PC-9 (cell line): ENCODE results near the gene TBCB. TPM values are rescaled to one million over a fixed set of nuclear protein-coding genes. Genes with fewer than 3 reads are reported as not detected.
"Not testable (repeated sequence)": the region's sequence is repeated elsewhere in the genome, so short reads cannot be mapped to it uniquely, and the experiment has no call there.

Source experiments
- Bru-seq: library from RNA; stranded (reverse); fragments of 400-500 nt; gene quantifications from one replicate; lab custom pipeline; 2021; lab: Mats Ljungman, UMichigan
- BruChase-seq, 2 experiments: library from RNA; stranded (reverse); fragments of 400-500 nt; gene quantifications; one replicate each; lab custom pipeline; 2021; lab: Mats Ljungman, UMichigan
- BruUV-seq: library from RNA; stranded (reverse); fragments of 400-500 nt; replicated peaks from 2 replicates; lab custom pipeline; 2021; lab: Mats Ljungman, UMichigan
- CTCF ChIA-PET: fragments of 300-600 bp; sonication (Branson Sonifier 250); formaldehyde crosslinking; loops from one replicate; lab custom pipeline; 2022; ENCODE audit warnings: antibody characterized with exemption; lab: Charles Lee
- POLR2A ChIA-PET: fragments of 300-600 bp; sonication (Branson Sonifier 250); formaldehyde crosslinking; loops from one replicate; lab custom pipeline; 2022; ENCODE audit warnings: antibody characterized with exemption; ENCODE audit not compliant: unreplicated experiment; lab: Charles Lee
- DNase-seq, 2 experiments: peaks; one replicate each; pipeline versions ENCODE4 v3.0.0 to v3.0.0-alpha.2; 2015 to 2022; ENCODE audit warnings: mixed read lengths in 1 of 2
- H2AFZ ChIP-seq: fragments of 200-600 bp; sonication (generic); 2 replicates; pipeline ENCODE4 v1.8.1; 2017; ENCODE audit warnings: antibody characterized with exemption
- H3F3A ChIP-seq: fragments of 200-600 bp; sonication (generic); 2 replicates; pipeline ENCODE4 v1.8.1; 2017; ENCODE audit warnings: antibody characterized with exemption, mild to moderate bottlenecking, low read depth; ENCODE audit not compliant: insufficient read depth
- H3K27ac ChIP-seq: fragments of 200-600 bp; sonication (generic); 2 replicates; pipeline ENCODE4 v1.6.1; 2016; ENCODE audit warnings: mixed run types
- H3K27me3 ChIP-seq: fragments of 200-600 bp; sonication (generic); 2 replicates; pipeline ENCODE4 v1.6.1; 2016; ENCODE audit warnings: low read depth, mixed run types; ENCODE audit not compliant: insufficient read depth
- H3K36me3 ChIP-seq: fragments of 200-600 bp; sonication (generic); 2 replicates; pipeline ENCODE4 v1.6.1; 2016; ENCODE audit warnings: low read depth, mixed run types
- H3K4me1 ChIP-seq: fragments of 200-600 bp; sonication (generic); replicated peaks from 2 replicates; pipeline ENCODE4 v1.6.1; 2016; ENCODE audit warnings: mixed run types; ENCODE audit not compliant: insufficient read depth
- H3K4me2 ChIP-seq: fragments of 200-600 bp; sonication (generic); 2 replicates; pipeline ENCODE4 v1.6.1; 2017; ENCODE audit warnings: mixed run types
- H3K4me3 ChIP-seq: fragments of 200-600 bp; sonication (generic); 2 replicates; pipeline ENCODE4 v1.6.1; 2016; ENCODE audit warnings: mixed run types
- H3K79me2 ChIP-seq: fragments of 200-600 bp; sonication (generic); 2 replicates; pipeline ENCODE4 v1.6.1; 2017; ENCODE audit warnings: low read depth, mixed run types
- H3K9me2 ChIP-seq: fragments of 200-600 bp; sonication (generic); 2 replicates; pipeline ENCODE4 v1.8.1; 2017; ENCODE audit warnings: mild to moderate bottlenecking; ENCODE audit not compliant: insufficient read depth
- H3K9me3 ChIP-seq: fragments of 200-600 bp; sonication (generic); 2 replicates; pipeline ENCODE4 v1.8.1; 2016; ENCODE audit warnings: low read depth; ENCODE audit not compliant: insufficient read depth
- H4K20me1 ChIP-seq: fragments of 200-600 bp; sonication (generic); 2 replicates; pipeline ENCODE4 v1.8.1; 2017; ENCODE audit not compliant: insufficient read depth
- EZH2 ChIP-seq: fragments of 200-600 bp; sonication (generic); IDR thresholded peaks from 2 replicates; pipeline ENCODE4 v1.8.0; 2017; ENCODE audit warnings: antibody characterized with exemption, low read depth
- intact Hi-C: fragments of 100-400 bp; cut with micrococcal nuclease; formaldehyde crosslinking; loops from one replicate; pipeline ENCODE4 v1.10.0; 2022; ENCODE audit not compliant: unreplicated experiment
- long read RNA-seq: library from polyadenylated mRNA; stranded (forward); transcript quantifications from one replicate; pipeline ENCODE4 v2.0.0, GENCODE V29; 2022
- total RNA-seq: library from RNA; stranded (reverse); gene quantifications from 2 replicates; pipeline ENCODE4 v1.2.3, GENCODE V29; 2021
- TF ChIP-seq, protein P1 (sequence below): fragments of 200-600 bp; sonication (generic); conservative IDR thresholded peaks from 2 replicates; pipeline ENCODE4 v1.6.1; 2017; ENCODE audit warnings: mixed run types, antibody characterized with exemption, mild to moderate bottlenecking, moderate library complexity

TBCB gene
- total RNA-seq (126 and 150 TPM in 2 replicates), Bru-seq, nascent RNA (percentile 58 among the genes with signal in this experiment), BruChase-seq, experiment 1, labeled RNA remaining after a 2-hour chase (percentile 66 among the genes with signal in this experiment), BruChase-seq, experiment 2, labeled RNA remaining after a 6-hour chase (percentile 76 among the genes with signal in this experiment)
- long read RNA-seq, transcript TBCB-208 (5 exons, 776 nt), result minor isoform, 9 of 222 reads
- long read RNA-seq, transcript TBCB-201 (6 exons, 1,473 nt), result major isoform, 192 of 222 reads
- long read RNA-seq, partial matches to known transcripts, result 12 of 222 reads
- long read RNA-seq, other reads (novel, unspliced or antisense), result 8 of 222 reads

GRCh38 chr19:36115453-36116343, at the start of gene TBCB:
TBCB (plus strand) TSS chr19:36115468; CDS start chr19:36115561, 93 bp downstream.
- DNase-seq, result peak in 1 of 2 experiments; percentile 79
- intact Hi-C loops, result loop anchor here (1.0 to 10.0 kb wide), 3 partner anchors 24 to 61 kb away; partner anchors contain the start of genes THAP8 and WDR62

DNA sequence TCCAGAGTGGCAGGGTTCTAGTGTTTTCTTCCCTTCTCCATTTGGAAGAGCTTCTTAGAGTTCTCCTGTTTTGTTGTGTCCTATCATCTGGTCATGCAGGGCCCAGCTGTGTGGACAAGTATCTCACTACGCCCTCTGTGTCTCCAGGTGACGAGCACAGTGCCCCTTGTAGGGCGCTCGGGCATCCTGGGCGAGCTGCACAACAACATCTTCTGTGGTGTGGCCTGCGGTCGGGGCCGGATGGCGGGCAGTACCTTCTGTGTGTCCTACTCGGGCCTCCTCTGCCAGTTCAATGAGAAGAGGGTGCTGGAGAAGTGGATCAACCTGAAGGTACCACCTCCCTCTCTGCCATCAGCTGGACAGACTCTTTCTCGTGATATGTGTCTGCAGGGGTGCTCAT, 47.6 kb upstream of the TBCB start:
- ChIA-PET CTCF (no interaction called here), POLR2A (interaction anchor here (0.7 kb wide), 1 partner anchor 61 kb away, joined by 4 read pairs; no protein-coding TSS in a partner anchor)
- no peaks in the 10 kb centered on the region for H3K79me2 ChIP-seq
- H2AFZ ChIP-seq, result no peak overlapping the region
- no TSS peak for BruUV-seq
- peaks cover 14% of the 10 kb centered on the region for H3K4me1 ChIP-seq
- no peaks in the 10 kb centered on the region for H3K9me3 ChIP-seq
- intact Hi-C loops, result no loop called here
- TF ChIP-seq, protein P1, sequence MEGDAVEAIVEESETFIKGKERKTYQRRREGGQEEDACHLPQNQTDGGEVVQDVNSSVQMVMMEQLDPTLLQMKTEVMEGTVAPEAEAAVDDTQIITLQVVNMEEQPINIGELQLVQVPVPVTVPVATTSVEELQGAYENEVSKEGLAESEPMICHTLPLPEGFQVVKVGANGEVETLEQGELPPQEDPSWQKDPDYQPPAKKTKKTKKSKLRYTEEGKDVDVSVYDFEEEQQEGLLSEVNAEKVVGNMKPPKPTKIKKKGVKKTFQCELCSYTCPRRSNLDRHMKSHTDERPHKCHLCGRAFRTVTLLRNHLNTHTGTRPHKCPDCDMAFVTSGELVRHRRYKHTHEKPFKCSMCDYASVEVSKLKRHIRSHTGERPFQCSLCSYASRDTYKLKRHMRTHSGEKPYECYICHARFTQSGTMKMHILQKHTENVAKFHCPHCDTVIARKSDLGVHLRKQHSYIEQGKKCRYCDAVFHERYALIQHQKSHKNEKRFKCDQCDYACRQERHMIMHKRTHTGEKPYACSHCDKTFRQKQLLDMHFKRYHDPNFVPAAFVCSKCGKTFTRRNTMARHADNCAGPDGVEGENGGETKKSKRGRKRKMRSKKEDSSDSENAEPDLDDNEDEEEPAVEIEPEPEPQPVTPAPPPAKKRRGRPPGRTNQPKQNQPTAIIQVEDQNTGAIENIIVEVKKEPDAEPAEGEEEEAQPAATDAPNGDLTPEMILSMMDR, result no peak
- no peak for TF ChIP-seq EZH2
- H3K27me3 ChIP-seq, result no peaks in the 10 kb centered on the region
- H3K27ac ChIP-seq, result no peak overlapping the region
- DNase-seq, result no peak
- no peaks in the 10 kb centered on the region for H3K9me2 ChIP-seq
- no peak overlapping the region for H3K4me3 ChIP-seq
- no peak overlapping the region for H3K4me2 ChIP-seq
- H3F3A ChIP-seq, result peaks cover 21% of the 10 kb centered on the region
- no peaks in the 10 kb centered on the region for H3K36me3 ChIP-seq
- peaks cover 4% of the 10 kb centered on the region for H4K20me1 ChIP-seq

More at GRCh38 chr19:36115453-36116343, at the start of gene TBCB:
- Histone ChIP-seq H3K4me2 (peak within 1 kb of the TSS; percentile 88), H3F3A (peaks cover 18% of the 10 kb centered on the region; the same call in 1 of the 2 replicates), H3K4me3 (peak within 1 kb of the TSS; percentile 100), H3K9me2 (no peaks in the 10 kb centered on the region), H3K36me3 (no peaks in the 10 kb centered on the region), H3K4me1 (peaks cover 12% of the 10 kb centered on the region), H3K27me3 (no peaks in the 10 kb centered on the region), H3K9me3 (no peaks in the 10 kb centered on the region), H3K79me2 (peaks cover 24% of the 10 kb centered on the region), H2AFZ (peak within 1 kb of the TSS; percentile 97), H4K20me1 (no peaks in the 10 kb centered on the region; the same call in 1 of the 2 replicates), H3K27ac (peak within 1 kb of the TSS; percentile 67)
- POLR2A ChIA-PET, result interaction anchor here (0.6 to 0.9 kb wide), 3 partner anchors 11 to 1604 kb away, joined by 3 to 9 read pairs (median 3); no protein-coding TSS in a partner anchor
- CTCF ChIA-PET, result interaction anchor here (0.5 kb wide), 1 partner anchor 72 kb away, joined by 3 read pairs; no protein-coding TSS in a partner anchor
- BruUV-seq, result no TSS peak
- TF ChIP-seq, protein P1, result no peak
- TF ChIP-seq EZH2, result no peak

DNA sequence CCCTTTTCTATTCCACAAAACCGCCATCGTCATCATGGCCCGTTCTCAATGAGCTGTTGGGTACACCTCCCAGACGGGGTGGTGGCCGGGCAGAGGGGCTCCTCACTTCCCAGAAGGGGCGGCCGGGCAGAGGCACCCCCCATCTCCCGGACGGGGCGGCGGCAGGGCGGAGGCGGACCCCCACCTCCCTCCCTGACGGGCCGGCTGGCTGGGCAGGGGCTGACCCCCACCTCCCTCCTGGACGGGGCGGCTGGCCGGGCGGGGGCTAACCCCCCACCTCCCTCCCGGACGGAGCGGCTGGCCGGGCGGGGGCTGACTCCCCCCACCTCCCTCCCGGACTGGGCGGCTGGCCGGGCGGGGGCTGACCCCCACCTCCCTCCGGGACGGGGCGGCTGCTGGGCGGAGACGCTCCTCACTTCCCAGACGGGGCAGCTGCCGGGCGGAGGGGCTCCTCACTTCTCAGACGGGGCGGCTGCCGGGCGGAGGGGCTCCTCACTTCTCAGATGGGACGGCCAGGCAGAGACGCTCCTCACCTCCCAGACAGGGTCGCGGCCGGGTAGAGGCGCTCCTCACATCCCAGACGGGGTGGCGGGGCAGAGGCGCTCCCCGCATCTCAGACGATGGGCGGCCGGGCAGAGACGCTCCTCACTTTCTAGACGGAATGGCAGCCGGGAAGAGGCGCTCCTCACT, 46.3 kb upstream of the TBCB start:
- H3K9me3 ChIP-seq, H3K4me2 ChIP-seq, CTCF ChIA-PET, H3K36me3 ChIP-seq, H3K27ac ChIP-seq, H2AFZ ChIP-seq, DNase-seq, H3K4me3 ChIP-seq, POLR2A ChIA-PET, intact Hi-C loops, H3K9me2 ChIP-seq, H3K27me3 ChIP-seq, H3K79me2 ChIP-seq, BruUV-seq: not testable (repeated sequence)
- peaks cover 14% of the 10 kb centered on the region for H3K4me1 ChIP-seq
- peaks cover 21% of the 10 kb centered on the region for H3F3A ChIP-seq
- H4K20me1 ChIP-seq, result peaks cover 12% of the 10 kb centered on the region
